Effector CD8-positive, alpha-beta T cell (primary cell): ENCODE measurements around the gene LRRC4C.
"Not testable (repeated sequence)": the region's sequence is repeated elsewhere in the genome, so short reads cannot be mapped to it uniquely, and the experiment has no call there.

ENCODE experiments used
- DNase-seq: peaks from one replicate; lab custom pipeline; 2025; lab: John Stamatoyannopoulos, UW

The LRRC4C gene

GRCh38 chr11:40179541-40179940 is 1279.9 kb downstream of the LRRC4C start:
- no peak for DNase-seq

GRCh38 chr11:40178470-40178869 is 1281.0 kb downstream of the LRRC4C start:
- no peak for DNase-seq

- DNase-seq = no peak
Measured at GRCh38 chr11:40175980-40176379, 1283.5 kb downstream of the LRRC4C start.

GRCh38 chr11:40170078-40170477 is 1289.4 kb downstream of the LRRC4C start:
- DNase-seq = no peak

- no peak for DNase-seq
Measured at GRCh38 chr11:40168414-40168813, 1291.0 kb downstream of the LRRC4C start.

GRCh38 chr11:40167805-40168204 is 1291.6 kb downstream of the LRRC4C start:
- not testable (repeated sequence) for DNase-seq

- DNase-seq = no peak
Measured at GRCh38 chr11:40166892-40167291, 1292.6 kb downstream of the LRRC4C start.

- DNase-seq = no peak
Measured at GRCh38 chr11:40162901-40163883, 1296.3 kb downstream of the LRRC4C start.

- no peak for DNase-seq
Measured at GRCh38 chr11:40161854-40162410, 1297.5 kb downstream of the LRRC4C start.

- DNase-seq = no peak
Measured at GRCh38 chr11:40160418-40160817, 1299.0 kb downstream of the LRRC4C start.

GRCh38 chr11:40149721-40150120 is 1309.7 kb downstream of the LRRC4C start:
- DNase-seq = no peak

- DNase-seq = no peak
Measured at GRCh38 chr11:40140560-40140959, 1318.9 kb downstream of the LRRC4C start.

GRCh38 chr11:40139536-40139935 is 1319.9 kb downstream of the LRRC4C start:
- no peak for DNase-seq

- no peak for DNase-seq
Measured at GRCh38 chr11:40139066-40139465, 1320.4 kb downstream of the LRRC4C start.

- DNase-seq = no peak
Measured at GRCh38 chr11:40134820-40135570, 1324.5 kb downstream of the LRRC4C start.

- DNase-seq = no peak
Measured at GRCh38 chr11:40133498-40133897, 1326.0 kb downstream of the LRRC4C start.

GRCh38 chr11:40132912-40133311 is 1326.5 kb downstream of the LRRC4C start:
- DNase-seq = no peak

- no peak for DNase-seq
Measured at GRCh38 chr11:40130427-40130826, 1329.0 kb downstream of the LRRC4C start.

- DNase-seq = no peak
Measured at GRCh38 chr11:40129266-40129665, 1330.2 kb downstream of the LRRC4C start.

- DNase-seq = no peak
Measured at GRCh38 chr11:40125054-40125453, 1334.4 kb downstream of the LRRC4C start.

GRCh38 chr11:40119661-40120060 is 1339.8 kb downstream of the LRRC4C start:
- DNase-seq = no peak

GRCh38 chr11:40118780-40119179 is 1340.7 kb downstream of the LRRC4C start:
- DNase-seq = no peak

GRCh38 chr11:40118026-40118425 is 1341.4 kb downstream of the LRRC4C start:
- no peak for DNase-seq
